LNCaP clone FGC (cell line): ENCODE results near the gene BTN1A1.

Experiments
- DNase-seq: peaks from one replicate; pipeline ENCODE4 v3.0.0-alpha.2; 2011; ENCODE audit warnings: low read depth
- H3K4me3 ChIP-seq: 2 replicates; pipeline ENCODE4 v1.5.1; 2011; ENCODE audit warnings: mild to moderate bottlenecking, low read depth, low read length, control low read depth
- CTCF ChIP-seq: IDR thresholded peaks from 2 replicates; pipeline ENCODE4 v1.5.1; 2012; ENCODE audit warnings: mild to moderate bottlenecking; ENCODE audit not compliant: control insufficient read depth, insufficient read depth; ENCODE audit errors: extremely low read depth

Gene BTN1A1

GRCh38 chr6:26476896-26477295, 23.2 kb upstream of the BTN1A1 start:
- no peak for DNase-seq
- no peak overlapping the region for H3K4me3 ChIP-seq

GRCh38 chr6:26477426-26477825, 22.7 kb upstream of the BTN1A1 start:
- no peak for TF ChIP-seq CTCF
- no peak for DNase-seq

More at GRCh38 chr6:26476896-26477295, 23.2 kb upstream of the BTN1A1 start:
- TF ChIP-seq CTCF, result no peak

GRCh38 chr6:26478100-26478984, 21.8 kb upstream of the BTN1A1 start:
- DNase-seq, result no peak
- TF ChIP-seq CTCF, result no peak
- no peak overlapping the region for H3K4me3 ChIP-seq

More at GRCh38 chr6:26477426-26477825, 22.7 kb upstream of the BTN1A1 start:
- H3K4me3 ChIP-seq, result no peak overlapping the region

GRCh38 chr6:26478985-26479278, 21.2 kb upstream of the BTN1A1 start:
- H3K4me3 ChIP-seq, result no peak overlapping the region
- no peak for DNase-seq
- TF ChIP-seq CTCF, result no peak

GRCh38 chr6:26482338-26482737, 17.8 kb upstream of the BTN1A1 start:
- DNase-seq, result no peak
- no peak for TF ChIP-seq CTCF
- no peak overlapping the region for H3K4me3 ChIP-seq

GRCh38 chr6:26483727-26484126, 16.4 kb upstream of the BTN1A1 start:
- TF ChIP-seq CTCF, result no peak
- no peak overlapping the region for H3K4me3 ChIP-seq
- DNase-seq, result no peak

GRCh38 chr6:26484161-26484560, 15.9 kb upstream of the BTN1A1 start:
- TF ChIP-seq CTCF, result no peak
- DNase-seq, result no peak
- H3K4me3 ChIP-seq, result no peak overlapping the region
